Stimulated activated naive B cell treated with anti-CD40 and anti-IgM and Interleukin-4, amounts not matched to agents 10 μg/mL and 1 μg/mL and 100 μg/mL, for 72 hours (primary cell): ENCODE data around the gene P2RY1.
"Not testable (repeated sequence)": the region's sequence is repeated elsewhere in the genome, so short reads cannot be mapped to it uniquely, and the experiment has no call there.

Experiments used
- ATAC-seq, 2 donors: fragments of 150-1000 bp; cut with Tn5 transposase; replicated peaks; 2 replicates each; pipeline ENCODE4 v1.10.0; 2021; ENCODE audit warnings: moderate library complexity in 1 of 2
- DNase-seq: peaks from one replicate; pipeline ENCODE4 v3.0.0; 2021
- H3K27ac Mint-ChIP-seq: one replicate; pipeline ENCODE4 v1.8.0; 2022; ENCODE audit warnings: mild to moderate bottlenecking, mixed read lengths
- H3K27me3 Mint-ChIP-seq, 2 donors: one replicate each; pipeline ENCODE4 v1.8.0; 2022; ENCODE audit warnings: mixed read lengths in 2 of 2
- H3K36me3 Mint-ChIP-seq, 2 donors: one replicate each; pipeline ENCODE4 v1.8.0; 2022; ENCODE audit warnings: mixed read lengths in 2 of 2, mild to moderate bottlenecking in 1 of 2
- H3K4me1 Mint-ChIP-seq, 2 donors: one replicate each; pipeline ENCODE4 v1.8.0; 2022; ENCODE audit warnings: mixed read lengths in 2 of 2, mild to moderate bottlenecking in 1 of 2
- H3K4me3 Mint-ChIP-seq, 2 donors: one replicate each; pipeline ENCODE4 v1.8.0; 2022; ENCODE audit warnings: mild to moderate bottlenecking in 2 of 2, mixed read lengths in 2 of 2, moderate library complexity in 1 of 2
- H3K9me3 Mint-ChIP-seq, 2 donors: one replicate each; pipeline ENCODE4 v1.8.0; 2022; ENCODE audit warnings: mixed read lengths in 2 of 2, mild to moderate bottlenecking in 1 of 2

Gene P2RY1

GRCh38 chr3:152828075-152828840 is 6.7 kb upstream of the P2RY1 start:
- Mint-ChIP-seq H3K27me3 (peaks cover 10 to 14% of the 10 kb centered on the region in 2 donors), H3K4me1 (no peaks in the 10 kb centered on the region), H3K27ac (no peak overlapping the region), H3K4me3 (no peak overlapping the region), H3K9me3 (no peaks in the 10 kb centered on the region), H3K36me3 (no peaks in the 10 kb centered on the region)
- ATAC-seq (no peak), DNase-seq (no peak)

- Mint-ChIP-seq H3K27me3 (peaks cover 20 to 27% of the 10 kb centered on the region in 2 donors), H3K4me1 (peaks cover 4 to 13% of the 10 kb centered on the region in 2 donors), H3K4me3 (no peak overlapping the region), H3K27ac (no peak overlapping the region), H3K36me3 (no peaks in the 10 kb centered on the region), H3K9me3 (no peaks in the 10 kb centered on the region)
- ATAC-seq (no peak), DNase-seq (no peak)
Observed at GRCh38 chr3:152830245-152830644, 4.7 kb upstream of the P2RY1 start.

DNA sequence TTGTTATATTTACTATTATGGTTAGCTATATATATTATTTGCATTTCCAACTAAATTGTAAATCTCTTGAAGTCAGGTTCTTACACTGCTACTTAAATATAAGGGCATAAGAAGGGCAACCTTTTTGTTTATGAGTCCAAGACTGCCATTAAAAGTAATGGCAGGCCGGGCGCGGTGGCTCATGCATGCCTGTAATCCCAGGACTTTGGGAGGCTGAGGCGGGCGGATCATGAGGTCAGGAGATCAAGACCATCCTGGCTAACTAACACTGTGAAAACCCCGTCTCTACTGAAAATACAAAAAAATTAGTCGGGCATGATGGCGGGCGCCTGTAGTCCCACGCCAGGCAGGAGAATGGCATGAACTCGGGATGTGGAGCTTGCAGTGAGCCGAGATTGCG is 2.9 kb upstream of the P2RY1 start:
- ATAC-seq (no peak), DNase-seq (no peak)
- peaks cover 8 to 24% of the 10 kb centered on the region in 2 donors for H3K4me1 Mint-ChIP-seq
- H3K27me3 Mint-ChIP-seq = peaks cover 30 to 39% of the 10 kb centered on the region in 2 donors
- no peak overlapping the region for H3K27ac Mint-ChIP-seq
- peaks cover 0 to 7% of the 10 kb centered on the region in 2 donors for H3K36me3 Mint-ChIP-seq
- H3K9me3 Mint-ChIP-seq = no peaks in the 10 kb centered on the region
- H3K4me3 Mint-ChIP-seq = no peak overlapping the region

GRCh38 chr3:152833089-152833488 is 1.8 kb upstream of the P2RY1 start:
- H3K27me3 Mint-ChIP-seq = peaks cover 30 to 39% of the 10 kb centered on the region in 2 donors
- no peaks in the 10 kb centered on the region for H3K9me3 Mint-ChIP-seq
- H3K27ac Mint-ChIP-seq = no peak overlapping the region
- H3K36me3 Mint-ChIP-seq = peaks cover 0 to 7% of the 10 kb centered on the region in 2 donors
- no peak for ATAC-seq
- peaks cover 8 to 24% of the 10 kb centered on the region in 2 donors for H3K4me1 Mint-ChIP-seq
- DNase-seq = no peak
- H3K4me3 Mint-ChIP-seq = no peak overlapping the region

- Mint-ChIP-seq H3K4me3 (peak overlapping the region; percentile 92 to 97), H3K27ac (peak overlapping the region; percentile 90), H3K9me3 (no peaks in the 10 kb centered on the region), H3K36me3 (peaks cover 0 to 7% of the 10 kb centered on the region in 2 donors), H3K4me1 (peaks cover 8 to 24% of the 10 kb centered on the region in 2 donors), H3K27me3 (peaks cover 30 to 39% of the 10 kb centered on the region in 2 donors)
- ATAC-seq (no peak), DNase-seq (no peak)
Observed at GRCh38 chr3:152834191-152834775, 648 bp upstream of the P2RY1 start.

DNA sequence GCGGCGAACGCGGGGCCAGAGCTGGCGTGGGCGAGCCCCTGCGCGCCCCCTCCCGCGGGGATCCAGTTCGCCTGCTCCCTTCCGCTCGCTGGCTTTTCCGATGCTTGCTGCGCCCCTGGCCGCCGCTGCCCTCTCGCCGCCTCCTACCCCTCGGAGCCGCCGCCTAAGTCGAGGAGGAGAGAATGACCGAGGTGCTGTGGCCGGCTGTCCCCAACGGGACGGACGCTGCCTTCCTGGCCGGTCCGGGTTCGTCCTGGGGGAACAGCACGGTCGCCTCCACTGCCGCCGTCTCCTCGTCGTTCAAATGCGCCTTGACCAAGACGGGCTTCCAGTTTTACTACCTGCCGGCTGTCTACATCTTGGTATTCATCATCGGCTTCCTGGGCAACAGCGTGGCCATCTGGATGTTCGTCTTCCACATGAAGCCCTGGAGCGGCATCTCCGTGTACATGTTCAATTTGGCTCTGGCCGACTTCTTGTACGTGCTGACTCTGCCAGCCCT is 721 bp downstream of the P2RY1 start:
- Mint-ChIP-seq H3K27ac (peak overlapping the region; percentile 73), H3K27me3 (peaks cover 28 to 34% of the 10 kb centered on the region in 2 donors)
- DNase-seq = no peak

GRCh38 chr3:152836269-152836668 is 1.3 kb downstream of the P2RY1 start:
- no peak for ATAC-seq
- H3K9me3 Mint-ChIP-seq = no peaks in the 10 kb centered on the region
- peak overlapping the region; percentile 73 for H3K27ac Mint-ChIP-seq
- H3K4me3 Mint-ChIP-seq = peak overlapping the region; percentile 92 to 97
- no peak for DNase-seq
- H3K27me3 Mint-ChIP-seq = peaks cover 23 to 29% of the 10 kb centered on the region in 2 donors
- H3K4me1 Mint-ChIP-seq = peaks cover 8 to 24% of the 10 kb centered on the region in 2 donors
- H3K36me3 Mint-ChIP-seq = peaks cover 0 to 7% of the 10 kb centered on the region in 2 donors

More for the DNA sequence above, 721 bp downstream of the P2RY1 start:
- Mint-ChIP-seq H3K4me3 (peak overlapping the region; percentile 92 to 97), H3K36me3 (peaks cover 0 to 7% of the 10 kb centered on the region in 2 donors), H3K4me1 (peaks cover 8 to 24% of the 10 kb centered on the region in 2 donors), H3K9me3 (no peaks in the 10 kb centered on the region)
- ATAC-seq = peak in 1 of 2 donors; percentile 15

- H3K9me3 Mint-ChIP-seq = no peaks in the 10 kb centered on the region
- peaks cover 0 to 7% of the 10 kb centered on the region in 2 donors for H3K36me3 Mint-ChIP-seq
- H3K27me3 Mint-ChIP-seq = peaks cover 17 to 19% of the 10 kb centered on the region in 2 donors
- no peak overlapping the region for H3K4me3 Mint-ChIP-seq
- DNase-seq (no peak), ATAC-seq (no peak)
- no peak overlapping the region for H3K27ac Mint-ChIP-seq
- peaks cover 7 to 19% of the 10 kb centered on the region in 2 donors for H3K4me1 Mint-ChIP-seq
Observed at GRCh38 chr3:152839511-152839910, 4.6 kb downstream of the P2RY1 start.

DNA sequence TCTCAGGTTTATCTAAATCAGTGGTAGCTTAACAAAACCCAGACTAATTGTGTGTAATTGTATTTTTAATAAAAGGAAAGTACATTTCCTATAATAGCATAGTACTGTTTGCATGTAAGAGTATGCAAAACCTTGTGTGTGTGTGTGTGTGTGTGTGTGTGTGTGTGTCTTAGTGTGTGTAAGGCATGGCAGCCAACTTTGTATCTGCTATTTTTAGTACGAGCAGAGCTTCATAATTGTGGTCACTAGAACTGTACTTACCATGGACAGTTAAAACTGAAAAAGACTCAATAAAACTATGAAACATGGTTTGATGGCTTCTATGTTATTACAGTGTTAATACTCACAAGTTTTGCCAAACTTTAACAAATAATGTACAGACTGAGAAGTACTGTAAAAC is 6.2 kb downstream of the P2RY1 start:
- Mint-ChIP-seq H3K27ac (no peak overlapping the region), H3K36me3 (peaks cover 0 to 3% of the 10 kb centered on the region in 2 donors), H3K4me1 (peaks cover 0 to 4% of the 10 kb centered on the region in 2 donors), H3K9me3 (no peaks in the 10 kb centered on the region), H3K4me3 (no peak overlapping the region), H3K27me3 (peaks cover 4% of the 10 kb centered on the region in 2 donors)
- ATAC-seq = no peak
- no peak for DNase-seq

DNA sequence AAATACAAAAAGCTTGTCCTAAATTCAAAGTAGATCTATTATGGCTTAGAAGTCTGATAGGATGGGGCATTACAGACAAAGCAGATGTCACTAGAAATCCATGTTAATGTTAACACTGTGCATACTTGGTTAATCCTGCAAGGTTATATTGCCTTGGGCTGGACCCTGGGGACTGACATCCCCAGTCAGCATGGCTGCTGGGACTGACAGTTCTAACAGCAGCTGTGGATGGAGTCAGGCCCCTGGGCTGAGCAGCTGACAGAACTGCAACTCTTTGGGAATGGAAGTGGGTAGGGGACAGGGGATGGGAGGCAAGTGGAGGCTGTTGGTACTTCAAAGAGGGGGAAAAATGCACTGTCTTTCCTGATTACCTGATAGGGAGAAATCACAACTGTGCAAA is 7.5 kb downstream of the P2RY1 start:
- Mint-ChIP-seq H3K9me3 (peaks cover 1 to 3% of the 10 kb centered on the region in 2 donors), H3K4me1 (no peaks in the 10 kb centered on the region), H3K4me3 (no peak overlapping the region), H3K36me3 (peaks cover 1 to 2% of the 10 kb centered on the region in 2 donors), H3K27ac (no peak overlapping the region), H3K27me3 (no peaks in the 10 kb centered on the region)
- DNase-seq = no peak
- ATAC-seq = no peak

- Mint-ChIP-seq H3K27ac (no peak overlapping the region), H3K36me3 (peaks cover 7% of the 10 kb centered on the region in 2 donors), H3K4me3 (no peak overlapping the region), H3K9me3 (peaks cover 11 to 13% of the 10 kb centered on the region in 2 donors), H3K27me3 (peaks cover 2 to 7% of the 10 kb centered on the region in 2 donors), H3K4me1 (no peaks in the 10 kb centered on the region)
- no peak for DNase-seq
- ATAC-seq = no peak
Observed at GRCh38 chr3:152843955-152844354, 9.0 kb downstream of the P2RY1 start.

DNA sequence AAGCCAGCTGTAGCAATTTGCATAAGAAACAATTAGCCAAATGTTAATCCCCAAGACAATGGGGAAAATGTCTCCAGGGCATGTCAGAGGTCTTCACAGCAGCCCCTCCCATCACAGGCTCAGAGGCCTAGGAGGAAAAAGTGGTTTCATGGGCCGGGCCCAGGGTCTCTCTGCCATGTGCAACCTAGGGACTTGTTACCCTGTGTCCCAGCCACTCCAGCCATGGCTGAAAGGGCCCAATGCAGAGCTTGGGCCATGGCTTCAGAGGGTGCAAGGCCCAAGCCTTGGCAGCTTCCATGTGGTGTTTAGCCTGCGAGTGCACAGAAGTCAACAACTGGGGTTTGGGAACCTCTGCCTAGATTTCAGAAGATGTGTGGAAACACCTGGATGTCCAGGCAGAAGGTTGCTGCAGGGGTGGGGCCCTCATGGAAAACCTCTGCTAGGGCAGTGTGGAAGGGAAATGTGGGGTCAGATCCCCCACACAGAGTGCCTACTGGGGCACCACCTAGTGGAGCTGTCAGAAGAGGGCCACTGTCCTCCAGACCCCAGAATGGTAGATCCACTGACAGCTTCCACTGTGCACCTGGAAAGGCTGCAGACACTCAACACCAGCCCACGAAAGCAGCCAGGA is 11.8 kb downstream of the P2RY1 start:
- peaks cover 13% of the 10 kb centered on the region in 2 donors for H3K9me3 Mint-ChIP-seq
- H3K4me3 Mint-ChIP-seq, H3K4me1 Mint-ChIP-seq, H3K36me3 Mint-ChIP-seq, DNase-seq, H3K27ac Mint-ChIP-seq, ATAC-seq: not testable (repeated sequence)
- H3K27me3 Mint-ChIP-seq = peaks cover 11 to 14% of the 10 kb centered on the region in 2 donors

DNA sequence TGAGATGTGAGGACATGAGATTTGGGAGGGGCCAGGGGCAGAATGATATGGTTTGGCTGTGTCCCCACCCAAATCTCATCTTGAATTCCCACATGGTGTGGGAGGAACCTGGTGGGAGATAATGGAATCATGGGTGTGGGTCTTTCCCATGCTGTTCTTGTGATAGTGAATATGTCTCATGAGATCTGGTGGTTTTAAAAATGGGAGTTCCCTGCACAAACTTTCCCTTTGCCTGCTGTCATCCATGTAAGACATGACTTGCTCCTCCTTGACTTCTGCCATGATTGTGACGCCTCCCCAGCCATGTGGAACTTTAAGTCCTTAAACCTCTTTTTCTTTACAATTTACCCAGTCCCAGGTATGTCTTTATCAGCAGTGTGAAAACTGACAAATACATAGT is 12.7 kb downstream of the P2RY1 start:
- not testable (repeated sequence) for DNase-seq, H3K4me1 Mint-ChIP-seq, ATAC-seq, H3K4me3 Mint-ChIP-seq, H3K27ac Mint-ChIP-seq, H3K36me3 Mint-ChIP-seq
- Mint-ChIP-seq H3K27me3 (peaks cover 14 to 20% of the 10 kb centered on the region in 2 donors), H3K9me3 (peaks cover 13% of the 10 kb centered on the region in 2 donors)

- H3K4me3 Mint-ChIP-seq = no peak overlapping the region
- peaks cover 13% of the 10 kb centered on the region in 2 donors for H3K9me3 Mint-ChIP-seq
- DNase-seq (no peak), ATAC-seq (no peak)
- peaks cover 14 to 21% of the 10 kb centered on the region in 2 donors for H3K27me3 Mint-ChIP-seq
- H3K4me1 Mint-ChIP-seq = no peaks in the 10 kb centered on the region
- peaks cover 7 to 9% of the 10 kb centered on the region in 2 donors for H3K36me3 Mint-ChIP-seq
- no peak overlapping the region for H3K27ac Mint-ChIP-seq
Observed at GRCh38 chr3:152849996-152850578, 15.2 kb downstream of the P2RY1 start.
